Transverse colon (tissue), 4 donors: ENCODE data around the gene EYA3.

ENCODE experiments used
- CTCF ChIP-seq, 5 experiments: fragments of 200-600 bp in 3 of 5; fragments of 450-650 bp in 2 of 5; sonication (generic) in 3 of 5; IDR thresholded peaks; 1 replicate in 2 of 5; 2 replicates in 3 of 5; pipeline ENCODE4 v1.5.1; 2016 to 2017; ENCODE audit warnings: antibody characterized with exemption in 5 of 5, inconsistent platforms in 3 of 5, mild to moderate bottlenecking in 2 of 5, moderate library complexity in 1 of 5
- EP300 ChIP-seq: sonication (generic); formaldehyde crosslinking; IDR thresholded peaks from one replicate; pipeline ENCODE4 v1.6.1; 2017; ENCODE audit warnings: antibody characterized with exemption, low read depth
- POLR2A ChIP-seq: fragments of 450-650 bp; IDR thresholded peaks from one replicate; pipeline ENCODE4 v1.6.1; 2016; ENCODE audit warnings: antibody characterized with exemption, mild to moderate bottlenecking, moderate library complexity
- POLR2AphosphoS5 ChIP-seq, 3 donors: sonication (generic); formaldehyde crosslinking; IDR thresholded peaks; one replicate each; pipeline ENCODE4 v1.6.1; 2016; ENCODE audit warnings: antibody characterized with exemption in 3 of 3

- no peak for TF ChIP-seq EP300
- TF ChIP-seq CTCF (IDR thresholded peaks at IDR 0.05): no peak
- TF ChIP-seq POLR2A: no peak
- TF ChIP-seq POLR2AphosphoS5 (IDR thresholded peaks at IDR 0.05): no peak
Measured at GRCh38 chr1:28035420-28035819, 53.0 kb downstream of the EYA3 start.
